HG03442 (cell line): ENCODE measurements around the gene LAMA1.

Experiments used
- ATAC-seq: cut with Tn5 transposase; IDR thresholded peaks from one replicate; pipeline ENCODE4 v1.9.1; 2021; ENCODE audit warnings: mild to moderate bottlenecking, moderate library complexity; ENCODE audit not compliant: unreplicated experiment

The LAMA1 gene

GRCh38 chr18:7116001-7116730, 1.4 kb downstream of the LAMA1 start:
- ATAC-seq, result no peak

GRCh38 chr18:7112936-7113335, 4.7 kb downstream of the LAMA1 start:
- ATAC-seq, result no peak

DNA sequence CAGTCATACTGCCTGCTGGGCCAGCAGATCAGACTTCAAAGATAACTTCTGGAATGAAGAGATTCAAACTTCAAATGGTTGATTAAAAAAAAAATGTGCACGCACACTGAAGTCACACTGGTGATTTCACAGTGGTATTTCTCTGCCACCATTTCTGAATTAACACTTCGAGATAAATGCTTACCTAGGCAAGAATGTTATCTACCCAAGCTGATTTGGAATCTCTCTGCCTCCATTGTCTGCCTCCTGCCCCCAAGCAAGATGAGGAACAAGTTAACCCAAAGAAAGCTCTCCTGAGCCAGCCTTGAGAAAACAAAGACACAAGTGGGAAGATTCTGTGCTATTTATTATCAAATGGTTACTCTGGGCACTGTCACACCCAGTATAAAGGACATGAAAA, 6.5 kb downstream of the LAMA1 start:
- no peak for ATAC-seq

- no peak for ATAC-seq
These were observed 11.7 kb downstream of the LAMA1 start for GRCh38 chr18:7105943-7106342.

DNA sequence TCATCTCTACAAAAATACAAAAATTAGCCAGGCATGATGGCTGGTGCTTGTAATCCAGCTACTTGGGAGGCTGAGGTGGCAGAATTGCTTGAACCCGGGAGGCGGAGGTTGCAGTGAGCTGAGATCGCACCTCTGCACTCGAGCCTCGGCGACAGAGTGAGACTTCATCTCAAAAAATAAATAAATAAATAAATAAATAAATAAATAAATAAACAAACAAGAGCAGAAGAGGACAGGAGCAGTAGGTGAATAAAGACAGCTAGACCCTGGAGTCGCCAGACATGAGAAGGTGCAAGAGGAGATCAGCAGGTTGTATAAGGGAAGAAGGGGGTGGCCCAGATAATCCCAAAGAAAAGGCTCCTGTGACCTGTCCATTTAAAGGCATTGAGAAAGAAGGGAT, 12.3 kb downstream of the LAMA1 start:
- no peak for ATAC-seq

DNA sequence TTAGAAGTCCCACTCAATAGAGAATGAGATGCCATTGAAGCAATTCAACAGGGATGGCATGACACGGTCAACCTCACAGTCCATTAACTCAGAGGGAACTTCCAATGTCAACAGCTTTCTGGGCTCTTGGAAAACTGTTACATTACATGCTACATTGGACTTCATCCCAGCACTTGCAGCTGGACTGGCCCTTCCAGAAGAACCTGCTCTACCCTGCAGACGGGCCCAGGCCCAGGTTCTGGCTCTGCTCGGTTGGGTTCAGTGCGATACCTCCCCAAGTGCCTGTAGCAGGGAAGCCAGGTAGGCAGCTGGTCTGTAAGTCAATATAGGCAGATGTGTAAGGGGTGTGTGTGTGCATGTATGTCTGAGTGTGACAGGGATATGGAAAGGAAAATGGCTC, 12.9 kb downstream of the LAMA1 start:
- no peak for ATAC-seq

DNA sequence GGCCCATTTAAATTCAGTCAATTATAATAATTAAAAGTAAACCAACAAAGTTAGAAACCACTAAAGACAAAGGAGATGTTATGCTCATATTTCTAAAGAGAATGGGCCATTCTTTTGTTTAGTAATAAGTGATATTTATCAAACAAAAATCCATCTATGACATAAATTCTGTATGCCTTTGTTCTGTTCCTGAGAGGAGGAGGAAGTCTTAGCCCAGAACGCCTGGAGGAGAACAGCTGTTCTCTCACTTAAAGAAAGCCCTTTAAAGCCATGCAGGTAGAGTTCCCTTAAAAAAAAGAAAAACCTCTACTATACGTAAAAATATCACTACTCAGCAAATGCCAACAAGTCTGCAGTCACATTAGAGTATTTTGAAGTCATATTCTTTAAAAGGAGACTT, 15.5 kb downstream of the LAMA1 start:
- no peak for ATAC-seq

GRCh38 chr18:7096838-7097237, 20.8 kb downstream of the LAMA1 start:
- no peak for ATAC-seq

DNA sequence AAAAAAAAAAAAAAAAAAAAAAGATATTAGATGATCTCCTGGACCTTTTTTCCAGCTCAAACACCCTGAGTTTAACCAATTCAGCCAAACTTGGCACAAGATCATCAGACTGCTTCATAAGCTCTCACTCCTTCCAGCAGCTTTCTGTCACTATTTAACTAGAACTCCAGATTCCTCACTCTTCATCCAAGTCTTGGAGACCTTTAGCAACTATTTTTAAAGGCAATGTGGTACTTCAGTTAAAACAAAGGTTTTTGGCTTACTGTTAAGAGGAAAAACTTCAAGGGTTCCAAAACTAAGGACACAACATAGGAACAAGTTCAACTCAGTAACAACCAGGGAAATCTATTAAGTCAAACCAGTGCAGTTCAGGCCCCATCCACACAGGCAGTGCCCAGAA, 23.2 kb downstream of the LAMA1 start:
- no peak for ATAC-seq

DNA sequence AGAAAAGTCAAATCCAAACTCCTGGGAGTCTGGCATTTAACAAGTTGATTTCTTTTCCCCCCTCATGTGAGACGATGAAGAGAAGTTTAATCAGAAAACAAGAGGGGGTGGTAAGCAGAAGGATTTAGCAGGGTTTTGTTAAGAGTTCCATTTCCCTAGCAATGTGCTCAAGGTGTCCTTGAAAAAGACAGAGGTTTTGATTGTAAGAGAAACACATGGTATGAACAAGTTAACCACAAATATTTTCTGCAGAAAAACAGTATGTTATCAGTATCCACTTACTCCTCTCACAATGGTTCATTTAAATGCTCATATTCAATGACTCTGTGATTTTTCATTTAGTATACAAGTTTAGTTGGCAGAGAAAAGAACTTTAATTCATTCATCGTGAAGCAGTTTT, 26.8 kb downstream of the LAMA1 start:
- no peak for ATAC-seq

DNA sequence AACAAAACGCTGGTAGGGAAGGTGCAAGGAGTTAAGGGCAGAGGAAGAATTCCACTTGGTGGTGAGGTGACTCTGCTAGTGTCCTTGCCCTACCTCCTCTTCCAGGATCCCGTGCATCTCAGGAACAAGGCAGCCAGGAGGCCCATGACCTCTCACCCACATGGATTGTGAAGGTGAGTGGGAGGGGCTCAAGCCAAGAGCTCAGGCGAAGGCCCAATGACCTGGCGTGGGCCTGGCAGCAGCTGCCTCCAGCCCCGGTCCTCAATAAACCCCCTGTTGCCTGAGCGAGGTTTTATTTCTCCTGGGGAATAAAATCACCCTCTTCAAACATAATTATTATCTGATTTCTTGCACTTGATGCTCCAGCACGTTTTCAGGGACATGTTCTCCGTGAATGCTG, 28.2 kb downstream of the LAMA1 start:
- no peak for ATAC-seq

DNA sequence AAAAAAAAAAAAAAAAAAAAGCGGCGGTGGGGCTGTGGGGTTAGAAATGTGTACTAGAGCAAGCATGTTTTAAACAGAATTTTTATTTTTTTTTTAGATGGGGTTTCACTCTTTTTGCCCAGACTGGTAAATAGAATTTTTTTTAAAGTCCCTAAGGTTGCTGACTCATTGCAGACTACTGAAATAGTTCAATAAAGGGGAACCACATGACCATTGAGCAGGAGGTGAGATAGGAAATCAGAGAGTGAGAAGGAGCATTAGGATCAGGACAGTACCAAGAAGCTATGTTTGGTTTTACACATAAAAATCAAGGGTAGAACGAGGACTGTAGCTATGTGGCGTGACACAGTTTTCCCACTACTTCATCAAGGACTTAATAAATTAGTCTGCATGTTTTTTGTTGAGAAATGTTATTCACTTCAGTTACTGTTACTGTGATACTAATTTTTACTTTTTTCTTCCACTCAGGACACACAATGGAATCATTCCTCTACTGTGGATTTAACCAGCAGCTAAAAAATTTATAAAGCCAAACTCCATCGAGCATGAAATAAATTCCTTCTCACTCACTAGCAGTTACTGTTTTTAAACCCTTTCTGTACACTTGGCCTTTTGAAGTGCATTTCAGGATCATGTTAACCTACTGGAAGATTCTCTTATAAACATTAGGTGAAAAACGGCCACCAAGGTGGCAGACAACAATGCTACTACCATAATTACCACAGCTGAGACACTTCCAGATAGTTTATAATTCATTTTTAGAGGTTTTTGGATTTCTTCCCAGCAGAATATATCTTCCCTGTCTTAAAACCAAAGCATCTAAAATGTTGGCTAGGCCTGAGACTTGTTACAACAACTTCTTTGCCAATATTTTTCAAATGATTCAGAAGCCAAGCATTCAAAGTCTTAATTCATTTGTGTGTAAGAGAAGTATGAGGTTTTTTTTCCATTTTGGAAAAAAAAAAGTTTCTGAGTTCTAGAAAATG, 33.2 kb downstream of the LAMA1 start:
- peak; percentile 86 for ATAC-seq

DNA sequence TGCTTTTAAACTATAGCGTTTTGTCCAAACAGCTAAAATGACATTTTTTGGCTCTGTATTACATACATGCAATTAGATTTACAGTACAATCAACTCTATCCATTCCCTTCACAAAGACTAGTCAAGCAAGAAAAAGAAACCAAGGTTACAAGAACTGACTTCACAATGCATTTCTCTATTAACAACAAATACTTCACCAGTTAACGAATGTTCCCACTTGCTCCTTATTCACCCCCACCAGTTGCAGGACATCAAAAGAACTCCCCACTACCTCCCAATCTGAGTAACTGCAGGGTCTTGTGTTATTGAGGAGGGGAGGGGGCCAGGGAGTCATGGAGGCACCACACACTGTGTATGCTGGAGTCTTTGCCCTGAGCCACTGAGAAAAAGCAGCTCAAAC, 34.9 kb downstream of the LAMA1 start:
- no peak for ATAC-seq

- ATAC-seq, result no peak
These were observed 38.4 kb downstream of the LAMA1 start for GRCh38 chr18:7079231-7079630.

GRCh38 chr18:7072593-7072992, 45.0 kb downstream of the LAMA1 start:
- no peak for ATAC-seq

GRCh38 chr18:7071600-7071999, 46.0 kb downstream of the LAMA1 start:
- ATAC-seq, result no peak

DNA sequence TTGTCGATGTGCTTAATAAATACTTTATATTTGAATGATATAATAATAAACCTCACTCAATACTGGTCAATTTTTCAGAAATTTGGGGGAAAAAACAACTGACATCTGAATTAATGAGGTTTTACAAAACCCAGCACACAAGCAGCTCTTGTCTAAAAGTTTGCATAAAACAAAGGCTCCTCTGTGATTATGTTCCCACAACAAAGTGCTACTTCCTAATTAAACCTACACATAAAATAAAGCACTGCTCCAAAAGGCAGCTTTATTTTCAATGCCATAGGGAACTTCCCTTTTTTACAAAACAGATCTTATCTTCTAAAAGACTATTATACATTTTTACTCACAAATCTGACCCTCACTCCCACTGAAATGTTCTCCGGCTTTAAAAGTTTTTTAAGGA, 47.1 kb downstream of the LAMA1 start:
- ATAC-seq, result no peak

GRCh38 chr18:7068871-7069590, 48.6 kb downstream of the LAMA1 start:
- ATAC-seq, result no peak

- ATAC-seq, result no peak
These were observed 50.5 kb downstream of the LAMA1 start for GRCh38 chr18:7066965-7067555.

DNA sequence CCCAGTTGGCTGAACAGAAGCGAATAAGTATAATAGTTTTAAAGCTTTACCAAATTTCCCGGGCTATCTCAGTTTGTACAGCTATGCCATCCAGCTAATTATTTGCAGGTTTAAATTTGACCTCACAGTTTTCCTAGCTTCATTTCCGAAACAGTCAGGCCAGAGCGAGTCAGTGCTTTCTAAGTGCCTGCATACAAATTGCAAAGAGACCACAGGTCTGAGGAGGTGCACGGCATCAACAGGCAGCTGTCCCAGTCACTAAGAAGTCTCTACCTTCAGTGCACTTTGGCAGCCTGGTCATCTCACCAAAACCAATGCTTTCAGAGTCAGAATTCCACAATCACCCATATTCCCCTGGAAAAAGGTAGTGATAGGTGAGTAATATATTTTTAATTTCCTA, 51.9 kb downstream of the LAMA1 start:
- ATAC-seq, result no peak

- ATAC-seq, result no peak
These were observed 53.3 kb downstream of the LAMA1 start for GRCh38 chr18:7064346-7064745.
